Left ventricle myocardium superior (tissue), 1 donor: ENCODE results near the gene EGFL7. TPM values are rescaled to one million over a fixed set of nuclear protein-coding genes. Genes with fewer than 3 reads are reported as not detected.

Source experiments
- ATAC-seq: fragments of 200-7000 bp; cut with Tn5 transposase; one replicate; pipeline ENCODE4 v1.9.1; 2020; ENCODE audit warnings: mild to moderate bottlenecking, moderate library complexity
- DNase-seq: peaks from one replicate; pipeline ENCODE4 v3.0.0-alpha.2; 2020
- intact Hi-C: fragments of 100-400 bp; cut with micrococcal nuclease; formaldehyde crosslinking; loops from one replicate; pipeline ENCODE4 v1.11.0; 2022
- long read RNA-seq: library from polyadenylated mRNA; unstranded; transcript quantifications from one replicate; pipeline ENCODE4 v2.0.0, GENCODE V29; 2021
- total RNA-seq: library from RNA; stranded (reverse); fragmentation: NEBNext Ultra II Directional; extraction: Animal tissue kit (Norgen Biotek cat#: 25700); gene quantifications from one replicate; pipeline ENCODE4 v1.2.1, GENCODE V29; 2021
- donor health status: DM: no; HTN: yes; CAD: no; lungs with severe emphysema.

Gene EGFL7
- 63.8 TPM for total RNA-seq
- long read RNA-seq, transcript EGFL7-204 (10 exons, 1,529 nt): major isoform, 33 of 112 reads
- long read RNA-seq, transcript EGFL7-202 (9 exons, 1,282 nt): minor isoform, 10 of 112 reads
- long read RNA-seq, partial matches to known transcripts: 31 of 112 reads
- long read RNA-seq, other reads (novel, unspliced or antisense): 38 of 112 reads

- ATAC-seq (peak; percentile 55), DNase-seq (peak; percentile 73)
- intact Hi-C loops: no loop called here
Measured at GRCh38 chr9:136662656-136663581, at the start of gene EGFL7. TSS of gene EGFL7 (plus strand) at chr9:136662916. CDS start at chr9:136668283, 5,367 bp downstream.

GRCh38 chr9:136613824-136614371, 48.8 kb upstream of the EGFL7 start:
- ATAC-seq (peak; percentile 5), DNase-seq (no peak)
- intact Hi-C loops: no loop called here

- DNase-seq: peak; percentile 66
- intact Hi-C loops: no loop called here
Measured at GRCh38 chr9:136614372-136614922, 48.3 kb upstream of the EGFL7 start.

GRCh38 chr9:136614967-136615623, 47.6 kb upstream of the EGFL7 start:
- intact Hi-C loops: no loop called here
- DNase-seq (no peak), ATAC-seq (peak; percentile 16)

More at GRCh38 chr9:136614372-136614922, 48.3 kb upstream of the EGFL7 start:
- peak; percentile 75 for ATAC-seq

GRCh38 chr9:136615631-136616306, 46.9 kb upstream of the EGFL7 start:
- intact Hi-C loops: no loop called here
- ATAC-seq (no peak), DNase-seq (no peak)

DNA sequence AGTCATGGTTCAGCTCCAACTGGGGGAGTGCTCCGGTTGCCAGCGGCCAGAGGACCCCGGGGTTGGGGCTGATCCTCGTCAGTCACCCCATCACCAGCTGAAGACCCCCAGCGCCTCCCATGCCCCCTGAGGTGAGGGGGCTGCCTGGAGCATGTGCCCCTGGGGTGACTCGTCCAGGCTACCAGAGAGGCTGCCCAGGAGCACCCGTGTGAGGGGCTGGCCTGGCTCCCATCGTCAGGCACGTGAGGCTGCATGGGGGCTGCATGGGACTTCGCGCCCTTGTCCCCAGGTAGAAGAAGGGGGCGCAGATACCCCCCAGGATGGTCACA, 46.4 kb upstream of the EGFL7 start:
- DNase-seq: no peak
- no peak for ATAC-seq
- intact Hi-C loops: no loop called here

DNA sequence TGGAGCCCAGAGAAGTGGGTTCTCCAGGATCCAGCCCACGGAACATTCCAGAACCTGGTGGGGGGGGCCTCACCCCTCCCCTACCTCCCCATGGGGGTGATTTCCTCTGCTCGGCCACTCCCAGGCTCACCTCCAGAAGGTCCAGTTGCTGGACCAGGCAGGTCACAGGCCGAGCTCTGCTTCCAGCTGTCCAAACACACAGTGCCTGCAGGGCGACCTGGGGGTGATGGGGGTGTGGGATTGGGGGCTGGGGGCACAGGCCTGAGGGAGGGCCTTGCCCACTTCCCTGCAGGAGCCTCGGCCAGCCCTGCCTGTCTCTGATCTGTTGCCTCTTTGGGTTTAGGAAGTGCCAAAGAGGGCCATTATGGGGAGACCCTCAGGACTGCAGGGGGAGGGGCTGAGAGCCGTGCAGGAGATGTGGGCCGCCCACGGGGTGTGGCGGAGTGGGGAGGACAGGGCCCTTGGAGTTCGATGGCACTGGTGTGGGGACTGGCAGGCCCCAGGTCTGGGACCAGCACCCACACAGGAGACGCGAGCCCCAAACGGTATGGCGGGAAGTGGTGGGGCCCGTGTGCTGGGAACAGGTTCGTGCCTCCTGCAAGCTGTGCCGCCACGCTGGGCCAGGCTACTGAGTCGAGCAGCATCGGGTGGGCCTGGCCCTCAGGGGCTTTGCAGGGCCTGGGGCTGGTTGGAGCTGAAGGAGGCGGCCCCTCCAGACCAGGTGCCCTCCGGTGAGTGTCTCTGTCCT, 45.6 kb upstream of the EGFL7 start:
- no peak for DNase-seq
- intact Hi-C loops: no loop called here
- ATAC-seq: no peak

DNA sequence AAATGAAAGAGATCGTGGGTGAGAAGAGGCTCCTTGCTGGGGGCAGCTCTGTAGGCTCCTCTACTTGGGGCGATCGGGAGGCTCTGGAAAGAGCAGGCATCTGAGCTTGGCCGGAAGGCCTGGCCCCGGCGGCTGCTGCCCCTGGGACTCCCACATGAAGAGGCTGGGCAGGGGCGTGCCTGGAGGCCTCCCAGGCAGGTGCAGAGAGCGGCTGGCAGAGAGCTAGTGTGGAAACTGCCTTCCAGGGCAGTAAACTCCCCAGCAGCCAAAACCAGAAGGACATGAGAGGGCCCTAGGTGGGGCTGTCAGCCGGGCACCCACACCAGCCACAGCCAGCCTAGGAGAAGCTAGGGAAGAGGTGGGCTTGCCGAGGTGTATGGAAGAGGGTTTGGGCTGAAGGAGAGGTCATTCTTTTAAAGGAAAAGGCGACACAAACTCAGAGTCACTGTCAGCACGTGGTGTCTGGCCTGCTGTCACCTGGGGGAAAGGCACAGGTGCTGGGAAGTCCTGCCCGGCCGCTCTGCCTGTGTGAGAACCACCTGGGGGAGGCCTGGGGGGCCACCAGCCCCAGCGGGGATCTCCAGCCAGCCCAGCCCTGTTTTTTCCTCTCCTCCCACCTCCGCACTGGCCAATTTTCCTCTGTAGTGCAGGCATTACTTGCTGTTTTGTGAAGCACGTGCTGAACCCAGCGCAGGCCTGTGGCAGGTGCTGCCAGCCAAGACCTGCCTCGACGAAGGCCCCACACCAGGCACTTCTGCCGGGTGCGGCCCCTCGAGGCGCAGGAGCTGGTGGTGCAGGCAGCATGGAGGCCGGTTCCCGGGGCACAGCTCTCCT, 44.8 kb upstream of the EGFL7 start:
- no peak for ATAC-seq
- intact Hi-C loops: no loop called here
- no peak for DNase-seq

DNA sequence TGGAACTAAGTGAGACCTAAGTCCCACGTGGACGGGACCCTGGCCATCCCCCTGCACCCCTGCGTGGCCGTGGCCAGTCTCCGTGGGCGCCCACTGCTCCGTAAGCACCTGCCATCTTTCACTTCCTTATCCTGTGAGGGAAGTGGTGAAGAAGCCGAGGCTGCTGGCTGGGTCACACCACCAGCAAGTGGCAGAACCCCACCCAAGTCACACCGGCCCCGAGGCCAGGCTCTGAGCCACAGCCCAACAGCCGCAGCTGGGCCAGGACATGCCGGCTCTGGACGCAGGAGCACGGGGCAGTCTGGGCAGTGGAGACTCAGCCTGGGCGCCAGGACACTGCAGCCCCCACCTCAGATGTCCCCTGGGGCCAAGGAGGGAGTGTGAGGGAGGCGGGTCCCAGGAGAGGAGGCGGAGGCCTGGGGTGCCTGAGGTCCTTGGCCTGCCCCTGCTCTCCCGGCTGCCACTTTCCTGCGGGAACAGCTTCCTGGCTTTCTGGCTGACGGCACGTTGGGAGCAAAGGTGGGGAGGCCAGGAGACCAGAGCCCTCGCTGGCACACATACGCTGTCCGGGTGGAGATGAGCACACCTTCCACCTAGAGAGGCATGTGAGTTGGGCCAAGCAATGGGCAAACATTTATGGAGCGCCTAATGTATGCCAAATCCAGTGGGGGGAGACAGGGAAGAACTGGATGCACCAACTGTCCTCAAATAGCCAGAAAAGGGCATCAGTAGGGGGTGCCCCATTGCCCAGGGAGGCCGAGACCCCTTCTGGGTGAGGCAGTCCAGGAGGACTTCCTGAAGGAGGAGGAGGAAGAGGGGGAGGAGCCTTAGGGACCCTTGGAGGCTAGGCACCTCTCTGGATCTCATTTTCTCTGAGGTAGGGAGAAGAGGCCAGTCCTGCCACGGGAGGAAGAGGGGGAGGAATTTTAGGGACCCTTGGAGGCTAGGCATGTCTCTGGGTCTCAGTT, 43.9 kb upstream of the EGFL7 start:
- DNase-seq (peak; percentile 60), ATAC-seq (peak; percentile 3)
- intact Hi-C loops: no loop called here

- DNase-seq: peak; percentile 74
- intact Hi-C loops: no loop called here
- peak; percentile 45 for ATAC-seq
Measured at GRCh38 chr9:136619742-136620440, 42.8 kb upstream of the EGFL7 start.

DNA sequence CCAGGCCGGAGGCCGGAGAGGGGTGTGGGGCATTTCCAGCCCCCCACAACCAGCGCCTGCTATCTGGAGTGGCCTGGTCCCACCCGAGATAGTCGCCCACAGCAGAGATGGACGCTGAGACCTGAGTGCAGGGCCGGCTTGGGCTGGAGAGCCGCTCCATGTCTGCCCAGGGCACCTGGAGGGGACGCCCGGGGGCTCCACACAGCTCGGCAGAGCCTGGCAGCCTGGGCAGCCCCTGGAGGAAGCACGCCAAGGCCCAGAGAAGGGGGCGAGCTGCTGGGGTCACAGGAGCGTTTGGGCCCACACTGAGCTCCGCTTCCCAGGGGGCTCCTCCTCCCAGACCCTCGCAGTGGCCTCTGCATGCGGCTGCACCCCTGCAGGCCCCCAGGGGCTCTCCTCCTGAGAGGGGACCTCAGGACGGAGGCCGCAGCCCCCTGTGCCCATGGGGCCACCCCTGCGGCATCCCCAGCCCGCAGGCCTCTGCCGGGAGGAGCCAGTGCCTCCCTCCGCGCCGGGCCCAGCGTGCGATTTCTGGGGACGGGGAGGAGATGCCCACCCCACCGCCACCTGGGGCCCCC, 42.2 kb upstream of the EGFL7 start:
- DNase-seq (no peak), ATAC-seq (no peak)
- intact Hi-C loops: no loop called here

- DNase-seq: no peak
- no peak for ATAC-seq
- intact Hi-C loops: no loop called here
Measured at GRCh38 chr9:136621019-136621733, 41.5 kb upstream of the EGFL7 start.

GRCh38 chr9:136621734-136622093, 41.0 kb upstream of the EGFL7 start:
- ATAC-seq: no peak
- intact Hi-C loops: no loop called here
- DNase-seq: no peak

DNA sequence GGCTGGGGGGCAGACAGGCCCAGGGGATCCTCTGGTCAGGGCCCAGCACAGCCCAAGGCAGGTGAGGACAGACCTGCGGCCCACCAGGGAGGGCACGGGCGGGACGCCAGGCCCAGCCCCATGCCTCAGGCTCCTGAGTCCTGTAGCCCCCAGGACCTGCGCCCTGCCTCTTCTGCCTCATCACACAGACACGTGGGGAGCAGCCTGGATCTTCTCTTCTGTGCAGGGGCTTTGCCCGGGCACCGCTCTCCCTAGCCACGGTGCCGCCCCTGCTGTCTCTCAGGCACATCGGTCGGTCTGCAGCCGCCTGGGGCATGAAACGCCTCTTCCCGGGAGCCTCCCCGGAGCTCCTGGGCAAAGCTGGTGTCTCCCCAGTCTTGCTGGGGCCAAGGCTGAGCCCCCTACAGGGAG, 40.2 kb upstream of the EGFL7 start:
- DNase-seq (no peak), ATAC-seq (no peak)
- intact Hi-C loops: no loop called here
